Uterus (tissue), 2 donors: ENCODE data around the gene AMOTL1.

Experiments used
- POLR2A ChIP-seq, 2 donors: fragments of 450-650 bp; IDR thresholded peaks; one replicate each; pipeline ENCODE4 v1.6.1; 2016; ENCODE audit warnings: antibody characterized with exemption in 2 of 2, mild to moderate bottlenecking in 1 of 2, moderate library complexity in 1 of 2
- TF ChIP-seq, protein P1 (sequence below), 4 experiments: fragments of 200-600 bp in 2 of 4; fragments of 450-650 bp in 2 of 4; sonication (generic) in 2 of 4; IDR thresholded peaks; one replicate each; pipeline ENCODE4 v1.5.1; 2016 to 2019; ENCODE audit warnings: antibody characterized with exemption in 4 of 4, mild to moderate bottlenecking in 2 of 4, moderate library complexity in 1 of 4

DNA sequence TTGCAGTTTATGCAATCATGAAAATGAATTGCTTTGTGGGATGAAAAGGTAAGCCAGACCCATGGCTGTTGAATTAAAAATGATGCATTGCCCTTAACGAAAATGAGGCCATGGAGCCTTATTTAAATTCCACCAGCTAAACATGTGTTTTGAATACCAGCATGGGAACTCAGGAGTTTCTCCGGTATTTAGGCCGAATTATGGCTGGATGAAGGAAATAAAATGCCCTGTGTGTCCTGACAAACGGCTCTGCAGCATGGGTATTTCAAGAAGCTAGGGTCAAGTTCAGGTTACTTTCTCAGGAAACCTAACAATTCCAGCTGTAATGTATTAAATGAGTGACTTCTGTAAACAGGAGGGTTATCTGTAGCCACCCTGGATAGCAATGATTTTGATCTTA is 38.3 kb downstream of the AMOTL1 start:
- TF ChIP-seq, protein P1, sequence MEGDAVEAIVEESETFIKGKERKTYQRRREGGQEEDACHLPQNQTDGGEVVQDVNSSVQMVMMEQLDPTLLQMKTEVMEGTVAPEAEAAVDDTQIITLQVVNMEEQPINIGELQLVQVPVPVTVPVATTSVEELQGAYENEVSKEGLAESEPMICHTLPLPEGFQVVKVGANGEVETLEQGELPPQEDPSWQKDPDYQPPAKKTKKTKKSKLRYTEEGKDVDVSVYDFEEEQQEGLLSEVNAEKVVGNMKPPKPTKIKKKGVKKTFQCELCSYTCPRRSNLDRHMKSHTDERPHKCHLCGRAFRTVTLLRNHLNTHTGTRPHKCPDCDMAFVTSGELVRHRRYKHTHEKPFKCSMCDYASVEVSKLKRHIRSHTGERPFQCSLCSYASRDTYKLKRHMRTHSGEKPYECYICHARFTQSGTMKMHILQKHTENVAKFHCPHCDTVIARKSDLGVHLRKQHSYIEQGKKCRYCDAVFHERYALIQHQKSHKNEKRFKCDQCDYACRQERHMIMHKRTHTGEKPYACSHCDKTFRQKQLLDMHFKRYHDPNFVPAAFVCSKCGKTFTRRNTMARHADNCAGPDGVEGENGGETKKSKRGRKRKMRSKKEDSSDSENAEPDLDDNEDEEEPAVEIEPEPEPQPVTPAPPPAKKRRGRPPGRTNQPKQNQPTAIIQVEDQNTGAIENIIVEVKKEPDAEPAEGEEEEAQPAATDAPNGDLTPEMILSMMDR (IDR thresholded peaks at IDR 0.05): no peak
- no peak for TF ChIP-seq POLR2A (IDR thresholded peaks at IDR 0.05)
